Epidermal melanocyte (primary cell): ENCODE measurements around the gene ISCA2.
A peak's percentile ranks its signal among the peaks of the same experiment; 100 is the strongest.

ENCODE experiments used
- DNase-seq: peaks from one replicate; pipeline ENCODE4 v3.0.0; 2011; ENCODE audit warnings: low spot score; ENCODE audit not compliant: insufficient read length

The ISCA2 gene

DNA sequence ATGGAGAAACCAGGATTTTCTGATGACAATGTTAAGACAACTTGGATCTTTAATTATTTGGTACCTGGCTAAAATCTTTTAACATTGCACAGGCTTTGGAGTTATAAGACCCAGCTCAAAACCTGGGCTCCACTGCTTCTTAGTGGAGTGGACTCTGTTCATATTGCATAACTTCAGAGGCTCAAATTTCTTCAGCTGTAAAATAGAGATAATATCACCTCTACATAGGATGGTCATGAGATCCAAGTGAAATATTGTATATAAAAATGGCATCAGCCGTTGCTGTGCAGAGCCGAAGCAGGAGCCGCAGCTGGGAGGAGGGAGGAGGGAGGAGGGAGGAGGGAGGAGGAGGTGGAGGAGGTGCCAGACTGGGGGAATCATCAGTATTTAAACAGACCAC lies 11.0 kb upstream of the ISCA2 start:
- no peak for DNase-seq

DNA sequence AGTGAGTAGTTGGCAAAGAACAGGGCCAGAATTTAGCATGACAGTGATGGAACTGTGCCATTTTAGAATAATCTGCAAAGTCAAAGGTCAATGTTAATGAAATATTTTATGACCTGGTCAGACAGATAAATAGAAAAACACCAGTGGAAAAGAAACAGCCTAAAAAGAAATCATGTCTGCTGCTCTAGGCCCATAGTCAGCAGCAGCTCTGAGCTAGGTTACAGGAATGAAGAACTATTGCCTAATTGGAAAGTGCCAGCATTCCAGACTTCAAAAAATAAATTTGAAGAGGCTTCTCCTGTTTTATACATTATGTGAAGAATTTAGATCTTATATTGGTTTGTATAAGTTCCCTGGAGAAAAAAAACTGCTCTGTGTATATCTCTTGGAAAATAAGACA lies 10.2 kb upstream of the ISCA2 start:
- DNase-seq = no peak

DNA sequence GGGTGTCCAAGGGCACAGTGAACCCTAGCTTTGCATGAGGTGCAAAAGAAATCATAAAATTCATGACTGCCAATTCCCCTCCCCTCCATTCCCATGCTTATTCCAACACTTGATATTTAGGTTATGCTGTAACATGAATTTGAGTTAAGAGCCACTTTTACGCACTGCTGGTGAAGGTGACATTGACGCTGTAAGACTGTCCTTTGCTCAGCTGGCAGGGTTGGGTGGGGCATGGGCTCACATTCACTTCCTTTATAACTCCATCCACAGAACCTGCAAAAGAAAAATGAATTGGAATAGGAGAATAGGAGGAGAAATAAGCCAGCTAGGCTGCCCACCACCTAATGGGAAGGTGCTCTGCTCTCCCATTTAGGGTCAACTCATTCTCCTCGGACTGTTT lies 7.4 kb upstream of the ISCA2 start:
- no peak for DNase-seq

DNA sequence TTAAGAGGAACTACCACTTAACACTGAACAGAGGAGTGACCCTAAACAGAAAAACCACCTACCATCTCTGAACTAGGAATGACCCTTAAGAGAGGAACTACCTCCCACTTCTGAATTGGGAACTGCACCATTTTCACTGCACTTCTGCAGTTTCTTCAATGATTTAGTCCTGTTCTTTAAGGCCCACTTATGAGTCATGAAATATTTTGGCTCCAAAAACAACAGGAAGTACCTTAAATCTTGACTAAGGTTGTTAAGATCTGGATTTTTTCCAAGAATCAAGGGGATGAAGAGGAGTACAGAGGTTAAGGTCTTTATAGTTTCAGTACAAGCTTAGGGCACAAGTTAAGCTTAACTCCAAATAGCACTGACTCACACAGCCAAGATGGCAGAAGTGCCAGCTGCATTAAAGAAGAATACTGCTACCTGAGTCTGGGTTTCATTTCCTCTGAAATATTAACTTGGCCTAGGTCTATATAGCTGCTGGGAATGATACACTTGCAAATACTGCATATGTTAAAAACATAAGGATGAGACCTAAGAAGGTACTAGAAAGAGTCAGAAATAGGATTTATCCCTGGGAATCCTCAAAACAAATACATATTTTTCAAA lies 4.7 kb upstream of the ISCA2 start:
- no peak for DNase-seq

DNA sequence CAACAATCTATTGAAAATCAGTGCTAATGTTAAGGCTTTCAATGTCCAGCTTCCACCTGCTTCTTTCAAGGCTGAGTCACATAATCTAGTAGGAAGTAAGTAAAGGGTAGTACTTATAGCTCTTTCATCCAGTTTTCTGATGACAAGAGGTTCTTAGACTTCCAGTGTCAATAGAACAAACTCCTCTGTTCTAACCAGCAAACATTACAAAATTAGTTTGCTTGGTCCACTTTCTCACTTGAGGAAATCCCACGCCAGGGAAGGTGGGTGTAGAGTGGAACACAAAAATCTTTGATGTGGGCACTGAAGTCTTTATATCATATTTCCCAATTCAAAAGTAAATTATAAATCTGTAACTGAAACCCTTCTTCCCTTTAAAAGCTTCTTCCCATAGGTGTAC lies 3.1 kb upstream of the ISCA2 start:
- DNase-seq = no peak

DNA sequence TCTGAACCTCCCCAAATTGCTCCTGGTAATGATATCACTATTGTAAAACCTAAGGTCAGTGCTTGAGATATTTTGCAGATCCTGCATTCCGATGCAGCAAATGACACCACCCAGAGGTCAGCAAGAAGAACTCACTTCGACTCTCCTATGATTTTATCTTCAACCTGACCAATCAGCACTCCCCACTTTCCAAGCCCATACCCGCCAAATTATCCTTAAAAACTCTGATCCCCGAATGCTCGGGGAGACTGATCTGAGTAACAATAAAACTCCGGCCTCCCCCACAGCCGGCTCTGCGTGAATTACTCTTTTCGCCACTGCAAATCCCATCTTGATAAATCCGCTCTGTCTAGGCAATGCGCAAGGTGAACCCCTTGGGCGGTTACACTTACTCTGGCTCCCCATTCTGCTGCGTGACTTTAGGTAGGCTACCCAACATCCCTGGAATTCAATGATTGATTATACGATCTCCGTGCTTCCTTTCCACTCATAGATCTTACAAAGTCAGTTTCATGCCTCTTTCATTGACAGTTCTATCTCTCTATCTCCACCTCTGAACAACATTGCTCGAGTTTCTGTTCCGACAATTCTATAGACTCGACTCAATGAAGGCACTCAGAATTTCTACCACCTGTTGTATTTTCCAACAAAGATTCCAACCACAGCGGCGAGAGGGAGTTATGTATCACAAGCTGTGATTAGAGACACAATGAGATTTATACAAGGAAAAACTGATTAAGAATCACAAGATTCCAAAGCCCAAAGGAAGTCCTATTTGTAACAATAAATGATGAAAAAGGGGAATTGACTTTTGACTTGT lies 1.4 kb upstream of the ISCA2 start:
- DNase-seq = peak; percentile 51

DNA sequence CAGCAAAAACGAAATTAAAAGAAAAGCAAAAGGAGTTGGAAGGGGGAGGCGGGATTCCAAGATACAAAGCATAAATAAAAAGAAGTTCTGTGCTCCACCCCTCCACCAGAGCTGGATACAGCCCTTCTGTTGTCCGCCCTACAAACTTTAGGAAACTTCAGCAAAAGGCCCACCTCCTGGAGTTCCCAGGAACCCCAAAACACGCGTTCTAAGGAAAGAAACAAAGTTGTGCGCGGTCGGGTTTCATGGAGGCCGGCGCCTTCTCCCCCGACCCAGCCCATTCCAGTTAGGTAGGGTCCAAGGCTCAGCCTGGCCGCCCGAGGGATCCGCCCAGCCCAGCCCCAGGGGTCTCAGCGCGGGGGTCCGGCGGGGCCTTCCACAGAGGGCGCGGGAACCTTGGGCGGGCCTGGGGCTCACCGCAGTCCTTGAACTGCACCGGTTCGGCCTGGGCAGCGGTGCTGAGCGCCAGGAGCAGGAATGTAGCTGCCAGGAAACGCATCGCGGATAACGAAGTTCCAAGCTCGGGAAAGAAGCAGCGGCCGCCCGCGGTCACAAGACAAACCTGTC lies 706 bp upstream of the ISCA2 start, which contains the start of gene NPC2:
Gene NPC2 (minus strand): TSS at position 530 of the 567 bp plus-strand sequence. CDS start 31 bp downstream, at position 499.
- DNase-seq = no peak

DNA sequence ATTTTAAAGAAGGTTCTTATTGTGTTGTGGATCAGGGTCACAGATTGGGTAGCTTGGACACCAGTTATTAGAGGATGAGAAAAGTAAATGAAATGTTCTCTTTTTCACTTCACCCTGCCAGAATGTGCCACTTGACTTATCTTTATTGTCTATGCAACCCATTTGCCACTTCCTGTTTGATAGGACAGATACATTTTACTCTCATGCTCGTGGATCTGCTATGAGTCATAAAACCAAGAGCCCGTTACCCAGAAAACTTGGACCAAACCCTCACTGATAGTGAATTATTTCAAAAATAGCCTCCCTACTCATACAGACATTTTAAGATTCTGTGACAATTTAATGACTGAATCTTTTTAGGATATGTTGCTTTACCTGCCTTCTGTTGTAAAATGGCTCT lies 1.8 kb downstream of the ISCA2 start:
- no peak for DNase-seq

DNA sequence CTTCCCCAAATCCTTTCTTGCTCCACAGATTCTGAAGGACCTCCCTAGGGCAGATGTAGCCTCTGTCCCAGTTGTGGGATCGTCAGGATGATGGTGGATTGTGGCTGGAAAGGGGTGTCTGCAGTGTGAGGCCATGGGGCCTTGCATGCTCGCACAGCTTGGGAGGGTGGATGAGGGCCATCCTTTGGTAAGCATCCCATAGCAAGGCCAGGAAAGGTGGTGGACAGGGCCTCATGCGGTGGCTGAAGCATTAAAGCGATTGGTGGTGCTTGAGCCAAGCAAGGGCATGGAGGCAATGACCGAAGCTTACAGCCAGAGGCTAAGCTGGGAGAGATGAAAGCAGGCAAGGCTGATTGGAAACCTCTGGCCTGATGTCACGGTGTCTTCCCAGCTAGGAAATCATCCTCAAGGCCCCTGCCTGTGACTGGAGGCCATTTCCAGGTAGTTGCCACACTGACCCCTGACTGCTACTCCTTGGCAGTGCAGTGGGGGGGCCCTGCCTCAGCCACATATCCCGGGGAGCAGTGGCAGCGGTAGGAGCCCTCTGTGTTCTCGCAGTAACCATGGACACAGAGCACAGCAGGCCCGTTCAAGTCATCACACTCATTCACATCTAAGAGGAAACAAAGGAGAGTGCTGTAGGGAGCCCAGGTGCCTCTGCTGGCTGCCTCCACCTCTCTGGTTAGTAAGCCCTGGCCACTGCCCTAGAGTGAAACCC lies 7.0 kb downstream of the ISCA2 start:
- no peak for DNase-seq

DNA sequence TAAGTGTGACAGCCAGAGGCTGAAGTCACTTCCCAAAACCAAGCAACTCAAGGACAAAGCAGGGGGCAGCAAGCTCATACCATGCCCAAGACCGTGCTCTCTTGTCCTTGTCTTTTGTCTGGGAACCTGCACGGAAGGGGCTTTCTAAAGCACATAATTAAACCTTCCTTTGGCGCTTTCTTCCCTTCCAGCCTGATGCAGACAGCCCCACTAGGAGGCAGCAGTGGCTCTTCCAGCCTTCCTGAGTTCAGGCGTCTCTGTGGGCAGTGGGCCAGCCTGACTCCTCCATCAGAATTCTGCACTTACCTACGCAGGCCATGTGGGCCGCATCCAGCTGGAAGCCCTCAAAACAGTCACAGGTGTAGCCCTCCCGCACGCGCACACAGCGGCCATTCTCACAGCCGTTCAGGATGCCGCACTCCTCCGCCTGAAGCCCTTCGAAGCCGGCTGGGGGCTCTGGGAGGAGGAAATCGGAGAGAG lies 7.6 kb downstream of the ISCA2 start:
- DNase-seq = no peak

DNA sequence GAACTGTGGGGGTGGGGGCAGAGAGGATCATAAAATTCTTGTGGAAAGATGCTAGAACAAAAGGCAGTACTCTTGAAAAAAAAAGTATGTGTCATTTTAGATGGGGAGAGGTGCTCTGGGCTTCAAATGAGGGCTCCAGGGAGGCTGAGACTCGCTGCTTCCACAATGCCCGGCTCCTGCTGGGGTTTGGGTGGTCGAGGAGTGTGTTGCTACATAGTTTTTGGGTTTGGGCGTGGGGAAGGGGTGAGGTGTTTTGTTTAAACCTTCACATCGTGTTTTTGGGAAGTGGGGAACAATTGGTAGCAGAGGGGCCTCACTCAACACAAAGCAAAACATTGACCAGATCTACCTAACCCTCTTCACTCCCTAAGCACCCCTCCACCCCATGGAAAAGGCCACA lies 8.1 kb downstream of the ISCA2 start:
- no peak for DNase-seq

DNA sequence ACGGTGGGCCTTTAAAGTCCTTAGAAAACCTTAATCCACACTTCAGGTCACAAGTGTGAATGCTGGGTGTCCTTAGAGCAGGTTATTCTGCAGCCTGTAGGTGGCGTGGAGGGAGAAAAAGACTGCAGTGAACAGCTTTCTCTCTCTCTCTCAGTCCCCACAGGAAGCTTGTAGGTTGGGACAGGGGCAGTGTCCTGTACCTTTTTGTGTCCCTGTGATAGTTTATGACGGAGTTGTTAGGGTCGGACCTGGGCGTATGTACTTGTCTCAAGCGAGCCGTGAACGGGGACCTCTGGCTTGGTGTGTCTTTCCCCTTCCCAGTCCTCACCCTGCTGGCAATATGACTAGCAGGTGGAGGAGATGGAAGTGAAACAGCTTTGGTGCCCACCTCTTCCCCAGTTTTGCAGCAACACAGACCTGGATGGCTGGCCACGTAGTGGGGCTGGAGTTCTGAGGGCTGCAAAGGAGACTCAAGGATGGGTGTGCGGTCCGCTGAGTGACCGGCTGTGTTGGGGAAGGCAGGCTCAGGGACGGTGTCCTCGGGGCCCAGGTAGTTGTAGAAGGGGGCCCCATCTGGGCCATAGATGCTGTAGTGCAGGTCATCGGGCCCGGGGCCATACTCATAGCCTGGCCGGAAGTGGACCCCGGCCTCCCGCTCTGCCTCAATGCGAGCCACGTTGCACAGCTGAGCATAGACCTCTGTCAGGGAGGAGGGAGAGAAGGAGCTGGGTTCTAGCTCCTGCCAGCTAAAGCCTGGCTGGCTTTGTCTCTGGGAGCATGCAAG lies 8.9 kb downstream of the ISCA2 start:
- DNase-seq = no peak

DNA sequence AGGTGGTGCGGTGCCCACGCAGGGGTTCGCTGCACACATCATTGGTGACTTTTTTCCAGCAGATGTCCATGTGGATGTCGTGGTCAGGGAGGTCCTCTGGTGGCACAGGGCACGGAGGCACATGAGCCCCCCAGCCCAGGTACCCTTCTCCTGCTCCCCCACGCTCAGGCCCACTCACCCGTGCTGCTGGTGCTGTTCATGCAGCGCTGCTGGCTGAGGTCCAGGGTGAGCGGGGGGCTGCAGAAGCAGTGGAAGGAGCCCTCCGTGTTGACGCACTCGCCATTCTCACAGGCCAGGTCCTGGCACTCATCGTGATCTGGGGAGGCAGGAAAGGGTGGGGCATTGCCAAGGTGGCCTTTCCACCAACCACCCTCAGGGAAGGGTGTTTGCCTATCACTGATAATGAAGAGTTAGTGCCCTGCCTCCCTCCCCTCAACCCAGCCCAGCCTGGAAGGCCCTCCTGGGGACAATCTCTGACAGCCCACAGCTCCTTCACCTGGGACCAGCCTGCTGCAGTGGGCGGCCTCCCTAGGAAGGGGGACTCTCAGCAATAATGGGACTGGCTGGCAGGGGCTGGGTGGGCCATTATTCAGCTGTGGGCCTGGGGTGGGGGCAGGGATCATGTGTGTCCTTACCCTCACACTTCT lies 9.8 kb downstream of the ISCA2 start:
- DNase-seq = no peak

DNA sequence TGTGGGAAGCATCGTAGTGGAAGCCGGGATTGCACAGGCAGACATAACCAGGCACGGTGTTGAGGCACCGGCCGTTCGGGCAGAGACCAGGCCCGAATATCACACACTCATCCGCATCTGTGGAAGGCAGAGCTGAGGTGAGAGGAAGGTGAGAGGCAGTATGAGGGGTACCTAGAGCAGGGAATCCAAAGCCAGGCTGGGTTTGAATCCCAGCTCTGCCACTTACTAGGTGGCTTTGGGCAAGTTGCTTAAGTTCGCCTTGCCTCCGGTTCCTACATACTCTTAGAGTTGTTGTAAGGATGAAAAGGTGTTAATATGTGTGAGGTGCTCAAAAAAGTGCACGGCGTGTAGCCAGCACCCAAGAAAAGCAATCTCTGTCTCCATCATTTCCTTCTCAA lies 10.4 kb downstream of the ISCA2 start:
- no peak for DNase-seq

DNA sequence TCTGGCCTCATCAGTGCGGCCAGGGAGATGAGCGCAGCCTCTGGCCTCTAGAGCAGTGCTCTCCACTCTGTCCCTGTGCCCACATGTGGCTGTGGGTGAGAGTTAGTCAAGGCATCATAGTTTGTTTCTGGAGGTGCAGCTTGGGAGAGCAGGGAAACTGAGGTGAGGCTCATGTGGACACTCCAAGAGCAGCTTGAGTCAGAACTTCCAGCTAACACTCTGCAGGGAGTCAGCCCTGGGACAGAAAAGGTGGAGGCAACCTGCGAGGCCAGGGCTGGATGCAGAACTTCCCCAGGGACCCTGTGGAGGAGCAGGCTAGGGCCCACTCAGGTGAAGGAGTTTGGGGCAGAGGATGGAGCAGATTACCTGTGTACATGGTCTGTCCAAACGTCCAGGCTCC lies 10.8 kb downstream of the ISCA2 start:
- no peak for DNase-seq

DNA sequence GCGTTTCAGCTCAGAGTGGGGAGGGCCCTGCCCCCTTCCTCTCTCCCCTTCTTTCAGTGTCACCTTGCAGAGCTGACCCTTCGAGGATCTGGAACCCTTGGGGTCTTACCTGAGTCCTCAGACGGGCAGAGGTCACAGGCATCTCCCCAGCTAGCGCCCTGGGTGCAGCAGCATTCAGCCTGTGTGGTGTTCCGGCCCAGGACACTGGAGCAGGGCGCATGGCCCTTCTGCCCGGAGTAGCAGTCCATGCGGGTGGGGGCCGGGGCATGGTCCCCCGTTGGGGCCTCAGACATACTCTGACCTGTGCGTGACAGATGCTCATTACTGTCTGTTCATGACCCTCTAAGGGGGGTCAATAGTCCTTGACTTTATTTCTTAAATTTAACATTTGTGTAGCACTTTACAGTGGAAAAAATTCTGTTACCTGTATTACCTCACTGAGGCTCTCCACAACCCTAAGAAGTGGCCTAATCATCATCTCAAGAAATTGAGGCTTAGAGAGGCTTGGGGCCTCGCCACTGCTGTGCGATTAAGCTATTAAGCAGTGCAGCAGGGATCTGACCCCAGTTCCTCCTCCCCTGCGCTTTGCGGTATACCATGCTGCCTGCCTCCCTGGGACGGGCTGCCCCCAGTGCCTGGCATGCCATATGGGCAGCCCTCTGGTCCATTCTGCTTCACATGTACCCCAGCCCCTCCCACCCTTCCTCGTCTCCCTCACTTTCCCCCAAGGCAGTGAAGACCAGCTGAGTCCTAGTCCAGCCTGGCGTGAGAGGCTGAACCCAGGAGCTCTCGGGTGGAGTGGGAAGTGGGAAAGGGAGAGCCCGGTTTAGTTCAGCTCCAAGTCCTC lies 11.5 kb downstream of the ISCA2 start:
- DNase-seq = no peak

DNA sequence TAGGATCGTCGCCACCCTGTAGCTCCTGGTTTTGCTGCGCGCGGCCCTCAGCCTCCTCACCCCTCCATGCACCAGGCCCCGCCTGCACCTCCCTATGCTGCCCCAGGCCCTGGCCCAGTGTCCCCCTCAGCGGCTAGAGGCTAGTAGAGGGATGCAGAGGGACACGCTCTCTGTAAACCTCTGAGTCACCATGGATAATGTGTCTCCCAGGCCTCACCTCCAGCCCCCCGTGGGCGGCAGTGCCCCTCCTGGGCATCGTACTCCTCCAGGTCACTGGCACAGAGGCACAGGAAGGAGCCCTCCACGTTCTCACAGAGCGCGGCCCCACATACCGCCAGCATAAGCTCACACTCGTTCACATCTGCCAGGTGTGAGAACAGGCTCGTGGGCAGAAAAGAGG lies 12.3 kb downstream of the ISCA2 start:
- DNase-seq = no peak

DNA sequence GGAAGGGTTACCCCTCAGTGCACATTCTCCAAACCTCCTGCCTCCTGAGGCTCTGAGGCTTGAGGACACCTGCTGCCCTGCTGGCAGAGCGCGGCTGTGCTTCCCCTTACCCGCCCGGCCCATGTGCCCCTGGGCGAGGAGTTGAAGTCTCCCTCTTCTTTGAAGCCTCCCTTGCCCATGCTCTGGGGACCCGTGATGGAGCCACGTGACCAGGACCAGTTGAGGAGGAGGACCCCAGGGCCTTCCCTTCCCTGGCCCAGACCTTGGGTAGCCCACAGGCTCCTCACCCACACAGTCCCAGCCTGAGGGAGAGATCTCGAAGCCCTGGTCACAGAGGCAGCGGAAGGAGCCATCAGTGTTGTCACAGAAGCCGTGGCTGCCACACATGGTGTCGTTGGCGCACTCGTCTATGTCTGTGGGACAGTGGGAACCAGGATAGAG lies 12.9 kb downstream of the ISCA2 start:
- DNase-seq = no peak

DNA sequence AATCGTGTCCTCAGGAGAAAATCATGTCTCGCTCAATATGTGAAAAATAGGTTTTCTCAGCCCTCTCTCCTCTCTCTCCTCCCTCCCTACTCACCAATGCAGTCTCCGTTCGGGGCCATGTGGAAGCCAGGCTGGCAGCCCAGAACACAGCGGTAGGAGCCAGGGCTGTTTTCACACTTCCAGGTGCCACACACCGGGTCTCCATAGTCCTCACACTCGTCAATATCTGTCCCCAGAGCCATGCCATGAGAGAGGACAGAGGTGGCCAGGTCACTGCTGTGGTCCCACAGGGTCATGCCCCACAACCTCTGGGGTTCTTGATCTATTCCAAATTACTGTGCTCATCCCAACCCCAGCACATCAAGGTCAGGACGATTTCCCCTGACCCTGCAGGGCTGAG lies 13.5 kb downstream of the ISCA2 start:
- no peak for DNase-seq

DNA sequence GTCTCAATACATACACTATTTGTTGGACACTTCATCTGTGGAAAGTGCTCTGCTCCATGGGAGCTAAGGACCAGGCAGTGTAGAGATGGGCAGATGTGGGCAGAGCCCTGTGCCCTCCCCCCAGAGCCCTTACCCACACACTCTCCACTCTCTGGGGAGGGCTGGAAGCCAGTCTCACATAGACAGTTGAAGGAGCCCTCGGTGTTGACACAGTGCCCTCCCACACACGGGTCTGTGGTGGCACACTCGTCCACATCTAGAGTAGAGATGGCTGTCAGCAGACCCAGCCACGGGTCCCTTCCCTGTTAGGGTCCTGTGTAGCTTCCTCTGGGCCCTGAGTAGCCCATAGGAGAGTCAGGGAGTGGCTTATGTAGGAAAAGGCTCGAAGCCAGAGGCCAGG lies 14.3 kb downstream of the ISCA2 start:
- DNase-seq = no peak
